GM23248 (cell line): ENCODE measurements around the gene KRT37. TPM values are rescaled to one million over a fixed set of nuclear protein-coding genes. Genes with fewer than 3 reads are reported as not detected.

Source experiments
- DNase-seq: peaks from one replicate; pipeline ENCODE4 v3.0.0-alpha.2; 2015
- H2AFZ ChIP-seq: fragments of 200-600 bp; sonication (generic); 2 replicates; pipeline ENCODE4 v1.6.1; 2016; ENCODE audit warnings: antibody characterized with exemption
- H3F3A ChIP-seq: fragments of 200-600 bp; sonication (generic); 2 replicates; pipeline ENCODE4 v1.6.1; 2016; ENCODE audit warnings: mild to moderate bottlenecking, antibody characterized with exemption, mixed run types; ENCODE audit not compliant: insufficient read depth
- H3K27ac ChIP-seq: fragments of 200-600 bp; sonication (generic); 2 replicates; pipeline ENCODE4 v1.5.1; 2016; ENCODE audit warnings: mild to moderate bottlenecking
- H3K27me3 ChIP-seq: fragments of 200-600 bp; sonication (generic); replicated peaks from 2 replicates; pipeline ENCODE4 v1.6.1; 2016; ENCODE audit warnings: mild to moderate bottlenecking; ENCODE audit not compliant: insufficient read depth
- H3K36me3 ChIP-seq: fragments of 200-600 bp; sonication (generic); 2 replicates; pipeline ENCODE4 v1.6.1; 2016; ENCODE audit warnings: low read depth, mild to moderate bottlenecking
- H3K4me1 ChIP-seq: fragments of 200-600 bp; sonication (generic); 2 replicates; pipeline ENCODE4 v1.6.1; 2016; ENCODE audit warnings: mild to moderate bottlenecking; ENCODE audit not compliant: insufficient read depth
- H3K4me2 ChIP-seq: fragments of 200-600 bp; sonication (generic); one replicate; pipeline ENCODE4 v1.6.1; 2016; ENCODE audit warnings: mild to moderate bottlenecking; ENCODE audit not compliant: unreplicated experiment
- H3K4me3 ChIP-seq: fragments of 200-600 bp; sonication (generic); 2 replicates; pipeline ENCODE4 v1.5.1; 2016; ENCODE audit warnings: mild to moderate bottlenecking
- H3K79me2 ChIP-seq: fragments of 200-600 bp; sonication (generic); 2 replicates; pipeline ENCODE4 v1.6.1; 2016; ENCODE audit warnings: mild to moderate bottlenecking; ENCODE audit not compliant: insufficient read depth
- H3K9ac ChIP-seq: fragments of 200-600 bp; sonication (generic); 2 replicates; pipeline ENCODE4 v1.6.1; 2016; ENCODE audit warnings: mild to moderate bottlenecking
- H3K9me2 ChIP-seq: fragments of 200-600 bp; sonication (generic); 2 replicates; pipeline ENCODE4 v1.6.1; 2016; ENCODE audit warnings: mixed run types, mild to moderate bottlenecking, moderate library complexity; ENCODE audit not compliant: insufficient read depth
- H3K9me3 ChIP-seq: fragments of 200-600 bp; sonication (generic); one replicate; pipeline ENCODE4 v1.6.1; 2017; ENCODE audit warnings: low read depth
- H4K20me1 ChIP-seq: fragments of 200-600 bp; sonication (generic); 2 replicates; pipeline ENCODE4 v1.6.0; 2016; ENCODE audit not compliant: insufficient read depth
- EZH2 ChIP-seq: fragments of 200-600 bp; sonication (generic); IDR thresholded peaks from 2 replicates; pipeline ENCODE4 v1.6.1; 2018; ENCODE audit warnings: antibody characterized with exemption, mild to moderate bottlenecking; ENCODE audit not compliant: insufficient read depth, poor library complexity, severe bottlenecking
- EZH2phosphoT487 ChIP-seq: fragments of 200-600 bp; sonication (generic); IDR thresholded peaks from 2 replicates; pipeline ENCODE4 v1.6.1; 2018; ENCODE audit warnings: antibody characterized with exemption, moderate library complexity, mild to moderate bottlenecking, low read depth; ENCODE audit not compliant: insufficient read depth
- WGBS, 2 experiments: methylation state at CpG; one replicate each; pipeline ENCODE4 v1.1.6; 2015 to 2017; ENCODE audit warnings: low lambda C conversion rate in 2 of 2, low coverage in 1 of 2; ENCODE audit errors: missing lambda C conversion rate in 2 of 2; 5-methylcytosine and 5-hydroxymethylcytosine counted together
- in situ Hi-C: fragments of 300-500 bp; cut with MboI; formaldehyde crosslinking; loops from 2 replicates; pipeline ENCODE4 v1.15.0; 2020
- polyA plus RNA-seq: library from polyadenylated mRNA; unstranded; fragments of >200 nt; fragmentation: Nextera tagmentation; extraction: Ambion mirVana; gene quantifications from 2 replicates; pipeline ENCODE4 v1.2.1, GENCODE V29; 2016
- total RNA-seq: library from RNA; depleted of rRNA; stranded (reverse); fragments of >200 nt; shearing (Covaris generic); gene quantifications from 2 replicates; pipeline ENCODE4 v1.2.3, GENCODE V29; 2014

The KRT37 gene
- total and polyA plus RNA-seq, 2 experiments from 2014 or later, result not detected

GRCh38 chr17:41464682-41465081 is 40.3 kb upstream of the KRT37 start:
- no peak for TF ChIP-seq EZH2
- peak; percentile 78; the same call in 1 of the 2 replicates for TF ChIP-seq EZH2phosphoT487
- H4K20me1 ChIP-seq, result no peaks in the 10 kb centered on the region
- H3K9me2 ChIP-seq, result no peaks in the 10 kb centered on the region

GRCh38 chr17:41464173-41464572 is 39.8 kb upstream of the KRT37 start:
- Histone ChIP-seq H3K4me3 (no peak overlapping the region), H3F3A (0 out of 2 replicates have a peak, but pooled peaks cover 3% of the 10 kb centered on the region), H3K4me2 (no peak overlapping the region), H3K36me3 (no peaks in the 10 kb centered on the region), H3K27ac (no peak overlapping the region), H3K27me3 (peaks cover 28% of the 10 kb centered on the region), H3K9ac (no peak overlapping the region), H2AFZ (no peak overlapping the region), H3K79me2 (no peaks in the 10 kb centered on the region), H3K9me2 (no peaks in the 10 kb centered on the region), H3K9me3 (no peaks in the 10 kb centered on the region), H4K20me1 (no peaks in the 10 kb centered on the region), H3K4me1 (peaks cover 12% of the 10 kb centered on the region)
- in situ Hi-C loops, result no loop called here
- 88% methylated on average over 11 of the region's 11 CpGs for WGBS, 2 experiments
- peak; percentile 6 for DNase-seq
- TF ChIP-seq EZH2phosphoT487 (no peak), EZH2 (no peak)

More at GRCh38 chr17:41464682-41465081, 40.3 kb upstream of the KRT37 start:
- H3K36me3 ChIP-seq, result no peaks in the 10 kb centered on the region
- no peak overlapping the region for H2AFZ ChIP-seq
- no peak overlapping the region for H3K4me2 ChIP-seq
- 0 out of 2 replicates have a peak, but pooled peaks cover 3% of the 10 kb centered on the region for H3F3A ChIP-seq
- H3K9me3 ChIP-seq, result no peaks in the 10 kb centered on the region
- in situ Hi-C loops, result no loop called here
- DNase-seq, result peak; percentile 99
- H3K79me2 ChIP-seq, result no peaks in the 10 kb centered on the region
- H3K27me3 ChIP-seq, result peaks cover 27% of the 10 kb centered on the region; the same call in 1 of the 2 replicates
- WGBS, 2 experiments, result 8 to 12% methylated on average over 6 of the region's 6 CpGs
- H3K4me1 ChIP-seq, result peaks cover 12% of the 10 kb centered on the region
- no peak overlapping the region for H3K4me3 ChIP-seq
- no peak overlapping the region for H3K9ac ChIP-seq
- no peak overlapping the region for H3K27ac ChIP-seq

- Histone ChIP-seq H4K20me1 (no peaks in the 10 kb centered on the region), H3K27me3 (peaks cover 30% of the 10 kb centered on the region), H3K9me3 (no peaks in the 10 kb centered on the region), H3K36me3 (no peaks in the 10 kb centered on the region), H2AFZ (no peak overlapping the region), H3K4me1 (peaks cover 12% of the 10 kb centered on the region), H3F3A (0 out of 2 replicates have a peak, but pooled peaks cover 3% of the 10 kb centered on the region), H3K9me2 (no peaks in the 10 kb centered on the region), H3K4me2 (no peak overlapping the region), H3K79me2 (no peaks in the 10 kb centered on the region), H3K27ac (no peak overlapping the region), H3K9ac (no peak overlapping the region), H3K4me3 (no peak overlapping the region)
- no peak for TF ChIP-seq EZH2phosphoT487
- no peak for TF ChIP-seq EZH2
- DNase-seq, result no peak
- 88 to 94% methylated on average over 8 of the region's 8 CpGs for WGBS, 2 experiments
- in situ Hi-C loops, result no loop called here
Measured at GRCh38 chr17:41463746-41464145, 39.4 kb upstream of the KRT37 start.

- peaks cover 40% of the 10 kb centered on the region for H3K27me3 ChIP-seq
- H3K9ac ChIP-seq, result no peak overlapping the region
- H4K20me1 ChIP-seq, result no peaks in the 10 kb centered on the region
- TF ChIP-seq EZH2 (no peak), EZH2phosphoT487 (no peak)
- no peak overlapping the region for H3K4me2 ChIP-seq
- H3K9me2 ChIP-seq, result no peaks in the 10 kb centered on the region
- no peak overlapping the region for H2AFZ ChIP-seq
- H3F3A ChIP-seq, result no peaks in the 10 kb centered on the region
- H3K79me2 ChIP-seq, result no peaks in the 10 kb centered on the region
- no peaks in the 10 kb centered on the region for H3K9me3 ChIP-seq
- WGBS, 2 experiments, result 85 to 86% methylated on average over 15 of the region's 15 CpGs
- H3K27ac ChIP-seq, result no peak overlapping the region
- H3K4me3 ChIP-seq, result no peak overlapping the region
- no peaks in the 10 kb centered on the region for H3K36me3 ChIP-seq
- in situ Hi-C loops, result no loop called here
- no peak for DNase-seq
- H3K4me1 ChIP-seq, result peaks cover 12% of the 10 kb centered on the region
Measured at GRCh38 chr17:41462705-41463104, 38.3 kb upstream of the KRT37 start.
